GM19043 (cell line): ENCODE data around the gene HEMGN.
"Not testable (repeated sequence)": the region's sequence is repeated elsewhere in the genome, so short reads cannot be mapped to it uniquely, and the experiment has no call there.

Source experiments
- ATAC-seq: cut with Tn5 transposase; IDR thresholded peaks from one replicate; pipeline ENCODE4 v1.9.1; 2021; ENCODE audit warnings: low read depth; ENCODE audit not compliant: unreplicated experiment

Gene HEMGN

DNA sequence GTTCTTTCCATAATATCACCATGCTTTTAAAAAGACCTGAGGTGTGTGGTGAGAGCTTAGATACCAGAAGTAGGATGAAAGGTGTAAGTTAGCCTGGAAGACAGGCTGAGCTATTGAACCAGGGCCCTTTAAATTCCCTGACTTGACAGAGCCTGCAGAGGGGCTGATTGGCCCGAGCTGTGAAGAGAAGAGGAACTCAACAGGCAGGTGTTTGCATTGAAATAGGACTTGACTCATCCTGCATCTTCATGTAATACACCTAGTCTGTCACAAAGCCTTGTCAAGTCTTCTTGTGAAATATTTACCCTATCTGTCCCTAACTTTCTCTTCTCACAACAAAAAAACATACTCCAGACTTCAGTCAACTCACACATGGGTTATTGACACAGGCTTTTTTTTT lies 28.5 kb upstream of the HEMGN start:
- ATAC-seq, result no peak

DNA sequence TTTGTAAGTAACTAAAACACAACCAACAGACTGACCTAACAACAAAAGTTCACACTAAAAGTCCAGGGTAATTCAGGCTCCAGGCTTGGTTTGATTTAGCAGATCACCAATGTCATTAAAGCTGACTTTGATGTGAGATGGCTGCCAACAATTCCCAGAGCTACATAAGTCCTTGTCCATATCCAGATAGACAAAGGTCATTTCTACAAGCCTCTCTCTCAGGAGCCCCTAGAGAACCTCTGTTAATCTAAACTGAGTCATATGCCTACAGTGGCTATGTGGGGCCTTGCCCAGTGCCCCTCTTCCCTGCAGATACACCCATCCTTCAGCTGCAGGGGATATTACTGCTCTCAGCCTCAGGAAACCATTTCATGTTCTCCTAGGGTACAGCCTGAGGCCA lies 26.9 kb upstream of the HEMGN start:
- ATAC-seq, result no peak

DNA sequence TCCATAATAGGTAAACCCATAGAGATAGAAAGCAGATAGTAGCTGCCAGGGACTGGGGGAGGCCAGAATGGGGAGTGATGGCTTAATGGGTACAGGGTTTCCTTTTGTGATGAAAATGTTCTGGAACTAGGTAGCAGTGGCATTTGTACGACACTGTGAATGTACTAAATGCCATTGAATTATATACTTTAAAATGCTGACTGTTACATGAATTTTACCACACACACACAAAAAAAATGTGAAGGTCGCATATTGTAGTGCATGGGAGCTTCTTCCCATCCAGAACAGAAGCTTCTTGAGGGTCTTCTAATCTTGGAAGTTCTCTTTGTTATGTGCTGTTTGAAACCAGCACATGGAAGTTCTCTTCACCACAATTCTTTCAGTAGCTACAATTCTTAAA lies 25.3 kb upstream of the HEMGN start:
- ATAC-seq, result no peak

DNA sequence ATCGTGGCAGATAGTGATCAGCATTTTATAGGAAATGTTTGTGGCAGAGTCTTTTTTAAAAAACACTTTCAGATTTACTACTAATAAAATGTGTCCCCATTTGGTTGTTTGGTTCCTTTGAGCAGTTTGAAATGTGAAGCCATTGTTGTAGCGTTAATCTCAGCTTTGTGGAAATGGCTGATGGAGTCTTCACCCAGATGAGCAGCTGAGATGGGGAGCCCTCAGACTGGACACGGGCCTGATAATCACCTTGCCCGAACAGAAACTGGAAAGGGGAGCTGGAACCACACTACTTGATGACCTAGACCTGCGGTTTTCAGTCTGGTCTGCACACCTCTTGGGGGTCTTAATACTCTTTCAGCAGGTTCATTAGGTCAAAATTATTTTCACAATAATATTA lies 24.6 kb upstream of the HEMGN start:
- ATAC-seq, result no peak

DNA sequence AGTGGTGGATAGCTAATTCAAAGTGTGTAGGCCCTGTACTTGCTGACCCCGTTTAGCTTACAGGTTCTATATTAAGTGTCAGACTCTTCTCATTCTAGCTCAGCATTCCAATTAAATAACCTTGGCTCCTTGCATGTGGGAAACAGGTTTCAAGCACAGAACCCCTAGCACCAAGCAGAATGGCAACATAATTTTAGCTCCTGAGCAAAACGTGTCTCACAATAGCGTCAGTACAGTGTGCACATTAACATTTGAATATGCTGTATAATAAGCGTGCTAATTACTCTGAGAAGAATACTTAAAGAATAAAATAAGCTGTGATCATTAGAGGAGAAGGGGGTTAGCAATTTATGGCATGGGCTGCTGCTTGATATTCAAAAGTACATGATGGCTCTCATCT lies 24.2 kb upstream of the HEMGN start:
- no peak for ATAC-seq

DNA sequence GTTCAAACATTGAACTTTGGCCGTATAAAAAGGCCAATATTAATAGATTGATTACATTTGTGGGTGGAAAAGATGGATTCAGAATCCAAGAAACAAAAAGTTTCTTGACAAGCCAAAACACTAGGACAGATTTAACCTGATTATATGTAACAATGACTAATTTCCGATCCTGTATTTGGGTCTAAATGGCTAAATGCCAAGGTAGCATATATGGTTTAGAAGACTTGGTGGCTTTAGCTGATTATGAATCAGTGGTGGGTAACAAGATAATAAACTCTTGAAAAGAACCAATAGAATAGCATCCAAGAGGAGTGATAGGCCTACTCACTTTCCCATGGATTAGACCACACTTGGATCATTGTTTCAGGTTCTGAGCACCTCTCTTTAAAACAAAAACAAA lies 23.4 kb upstream of the HEMGN start:
- ATAC-seq, result no peak

DNA sequence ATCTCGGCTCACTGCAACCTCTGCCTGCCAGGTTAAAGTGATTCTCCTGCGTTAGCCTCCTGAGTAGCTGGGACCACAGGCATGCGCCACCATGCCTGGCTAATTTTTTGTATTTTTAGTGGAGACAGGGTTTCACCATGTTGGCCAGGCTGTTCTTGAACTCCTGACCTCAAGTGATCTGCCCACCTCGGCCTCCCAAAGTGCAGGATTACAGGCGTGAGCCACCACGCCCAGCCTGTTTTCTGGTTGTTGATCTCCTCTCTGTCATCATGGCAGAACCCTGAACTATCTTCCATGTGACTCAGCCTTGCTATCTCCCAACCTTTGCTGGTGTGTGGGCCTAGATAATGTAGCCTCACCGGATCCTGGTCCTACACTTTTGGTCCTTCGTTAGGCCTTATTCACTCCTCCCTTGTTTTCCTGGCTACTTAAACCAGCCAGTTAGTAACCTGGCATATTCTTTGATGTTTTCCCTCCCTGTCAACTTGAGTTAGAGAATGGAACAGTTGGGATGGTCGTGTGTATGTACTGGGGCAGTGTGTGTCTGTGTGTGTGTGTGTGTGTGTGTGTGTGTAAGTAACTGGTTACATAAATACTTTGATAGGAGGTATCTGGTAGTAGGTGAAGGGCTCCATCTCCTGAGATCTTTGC lies 22.8 kb upstream of the HEMGN start:
- ATAC-seq, result not testable (repeated sequence)

DNA sequence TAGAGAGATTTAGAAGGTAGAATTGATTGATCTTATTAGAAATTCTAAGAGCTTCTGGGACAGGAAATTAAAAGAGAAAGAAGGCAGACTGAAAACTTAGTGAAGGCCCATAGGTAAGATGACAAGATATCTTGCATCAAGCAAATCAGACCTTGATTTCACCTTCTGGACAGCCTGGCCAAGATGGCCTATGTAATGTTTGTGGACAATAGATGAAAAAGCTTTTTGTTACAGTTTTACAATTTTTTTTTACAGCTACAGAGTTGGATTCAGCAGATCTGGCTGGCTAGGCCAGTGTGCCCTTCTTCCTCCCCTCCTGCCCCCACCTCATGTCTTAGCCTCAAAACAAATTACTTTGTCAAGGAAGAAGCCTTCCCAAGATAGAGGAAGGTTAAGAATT lies 21.6 kb upstream of the HEMGN start:
- no peak for ATAC-seq

DNA sequence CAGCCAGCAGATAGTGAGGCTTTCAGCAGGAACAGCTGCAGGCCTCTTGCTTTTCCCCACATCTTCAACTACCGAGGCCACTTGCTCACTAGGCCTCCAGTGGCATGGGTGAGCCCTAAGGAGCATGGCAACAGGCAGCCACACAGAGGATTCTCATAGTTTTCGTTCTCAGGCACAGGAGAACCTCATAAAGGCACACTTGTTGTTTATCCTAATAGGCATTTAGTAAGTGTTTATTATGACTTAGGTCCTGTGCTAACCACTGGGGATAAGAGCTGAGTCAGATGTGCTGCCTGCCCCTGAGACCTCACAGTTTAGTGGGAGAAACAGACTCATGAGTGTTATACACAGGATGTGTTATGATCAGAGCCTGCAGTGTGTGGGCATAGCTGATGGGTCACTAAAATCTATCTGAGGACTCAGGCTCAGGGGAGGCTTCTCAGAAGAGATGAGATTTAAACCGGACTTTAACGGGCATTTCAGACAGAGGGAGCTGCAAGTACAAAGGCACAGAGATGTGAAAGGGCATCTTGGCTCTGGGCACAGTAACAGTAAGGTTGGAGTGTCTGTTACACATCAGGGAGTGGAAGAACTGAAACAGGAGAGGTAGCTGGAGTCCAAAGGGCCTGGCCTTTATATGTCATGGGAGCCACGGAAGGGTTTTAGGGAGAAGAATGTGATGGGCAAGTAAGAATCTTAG lies 21.0 kb upstream of the HEMGN start:
- ATAC-seq, result no peak

DNA sequence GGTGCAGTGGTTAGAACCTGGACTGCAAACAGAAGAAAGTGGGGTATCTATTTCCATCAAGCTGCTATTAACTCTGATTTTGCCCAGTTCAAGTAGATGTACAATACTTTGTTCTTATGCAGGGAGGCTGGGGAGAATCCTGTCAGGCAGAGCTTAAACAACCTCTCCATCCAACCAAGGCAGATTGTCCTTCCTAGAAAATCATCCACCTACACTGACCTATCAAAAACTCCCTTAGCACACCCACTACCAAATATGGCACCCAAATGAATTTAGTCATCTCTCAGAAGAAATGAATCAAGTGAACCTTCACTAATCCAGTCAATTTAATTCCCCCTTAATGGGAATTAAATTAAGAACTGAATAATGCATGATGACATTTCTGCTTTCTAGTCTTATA lies 18.4 kb upstream of the HEMGN start:
- no peak for ATAC-seq

DNA sequence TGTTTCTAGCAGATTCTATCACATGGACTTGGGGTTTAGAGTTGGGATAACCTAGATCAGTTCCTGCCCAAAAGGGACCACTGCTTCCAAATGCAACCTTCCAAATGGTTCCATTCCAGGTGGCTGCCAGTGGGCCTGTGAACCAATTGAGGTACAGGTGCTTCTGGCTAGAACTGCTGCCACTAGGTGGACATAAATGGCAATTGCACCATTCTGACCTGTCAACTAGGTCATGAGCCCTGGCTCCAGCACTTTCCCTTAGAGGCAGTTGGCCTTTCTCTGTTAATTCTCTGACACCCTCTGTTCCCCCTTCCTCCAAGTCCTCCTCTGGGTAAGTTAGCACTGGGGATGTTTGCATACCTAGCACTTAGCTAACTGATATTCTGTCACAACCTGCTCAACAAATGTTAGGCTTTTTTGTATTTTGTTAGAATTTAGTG lies 16.6 kb upstream of the HEMGN start:
- no peak for ATAC-seq

DNA sequence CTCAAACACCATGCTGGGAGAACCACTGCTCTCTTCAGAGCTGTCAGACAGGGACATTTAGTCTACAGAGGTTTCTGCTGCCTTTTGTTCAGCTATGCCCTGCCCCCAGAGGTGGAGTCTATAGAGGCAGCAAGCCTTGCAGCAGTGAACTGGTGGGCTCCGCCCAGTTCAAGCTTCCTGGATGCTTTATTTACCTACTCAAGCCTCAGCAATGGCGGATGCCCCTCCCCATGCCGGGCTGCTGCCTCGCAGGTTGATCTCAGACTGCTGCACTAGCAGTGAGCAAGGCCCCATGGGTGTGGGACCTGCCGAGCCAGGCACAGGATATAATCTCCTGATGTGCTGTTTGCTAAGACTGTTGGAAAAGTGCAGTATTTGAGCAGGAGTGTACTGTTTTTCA lies 12.9 kb upstream of the HEMGN start:
- ATAC-seq, result not testable (repeated sequence)

DNA sequence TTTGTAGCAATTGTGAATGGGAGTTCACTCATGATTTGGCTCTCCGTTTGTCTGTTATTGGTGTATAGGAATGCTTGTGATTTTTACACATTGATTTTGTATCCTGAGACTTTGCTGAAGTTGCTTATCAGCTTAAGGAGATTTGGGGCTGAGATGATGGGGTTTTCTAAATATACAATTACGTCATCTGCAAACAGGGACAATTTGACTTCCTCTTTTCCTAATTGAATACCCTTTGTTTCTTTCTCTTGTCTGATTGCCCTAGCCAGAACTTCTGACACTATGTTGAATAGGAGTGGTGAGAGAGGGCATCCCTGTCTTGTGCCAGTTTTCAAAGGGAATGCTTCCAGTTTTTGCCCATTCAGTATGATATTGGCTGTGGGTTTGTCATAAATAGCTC lies 9.1 kb upstream of the HEMGN start:
- ATAC-seq, result not testable (repeated sequence)

DNA sequence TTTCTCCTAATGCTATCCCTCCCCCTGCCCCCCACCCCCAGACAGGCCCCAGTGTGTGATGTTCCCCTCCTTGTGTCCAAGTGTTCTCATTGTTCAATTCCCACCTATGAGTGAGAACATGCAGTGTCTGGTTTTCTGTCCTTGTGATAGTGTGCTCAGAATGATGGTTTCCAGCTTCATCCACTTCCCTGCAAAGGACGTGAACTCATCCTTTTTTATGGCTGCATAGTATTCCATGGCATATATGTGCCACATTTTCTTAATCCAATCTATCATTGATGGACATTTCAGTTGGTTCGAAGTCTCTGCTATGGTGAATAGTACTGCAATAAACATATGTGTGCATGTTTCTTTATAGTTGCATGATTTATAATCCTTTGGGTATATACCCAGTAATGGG lies 7.5 kb upstream of the HEMGN start:
- ATAC-seq, result not testable (repeated sequence)

DNA sequence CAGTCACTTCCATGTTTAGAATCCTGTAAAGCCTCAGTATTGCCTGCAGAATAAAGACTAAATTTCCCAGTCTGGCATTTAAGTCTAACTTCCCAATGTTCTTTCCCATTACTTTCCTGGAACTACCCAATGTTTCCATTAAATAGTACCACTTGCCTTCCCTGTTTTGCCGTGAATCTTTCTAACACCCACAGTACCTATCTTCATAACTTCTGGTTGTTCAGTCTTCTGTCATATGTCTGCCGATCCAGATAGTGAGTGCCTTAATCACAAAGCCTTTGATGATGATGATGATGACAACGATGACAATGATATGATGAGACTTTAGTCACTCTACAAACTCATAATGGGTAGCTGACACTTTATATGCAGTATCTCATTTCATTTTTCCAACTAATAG lies 6.6 kb upstream of the HEMGN start:
- ATAC-seq, result no peak

DNA sequence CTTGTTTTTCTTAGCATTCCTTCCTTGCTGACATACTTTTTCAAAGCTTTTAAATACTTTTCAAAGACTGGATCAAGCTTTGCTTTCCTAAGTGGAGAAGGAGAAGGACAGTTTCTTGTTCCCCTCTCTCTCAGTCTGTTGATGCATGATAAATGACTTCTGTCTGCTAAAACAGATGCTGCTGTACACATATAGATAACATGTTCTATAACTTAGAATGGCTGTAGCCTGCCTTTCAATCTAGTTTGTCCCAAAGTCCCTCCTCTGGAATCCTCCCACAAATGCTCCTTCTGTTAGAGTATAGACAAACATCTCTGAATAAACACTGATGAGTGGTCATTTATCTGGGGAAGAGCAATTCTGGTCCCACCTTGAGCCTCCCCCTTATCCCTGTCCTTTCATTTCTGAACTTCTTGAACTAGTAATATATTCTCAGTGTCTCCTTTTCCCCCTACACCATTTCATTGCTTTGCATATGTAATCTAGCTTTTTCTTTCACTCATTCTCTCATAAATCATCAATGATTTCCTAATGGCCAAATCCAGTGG lies 5.4 kb upstream of the HEMGN start:
- ATAC-seq, result no peak

DNA sequence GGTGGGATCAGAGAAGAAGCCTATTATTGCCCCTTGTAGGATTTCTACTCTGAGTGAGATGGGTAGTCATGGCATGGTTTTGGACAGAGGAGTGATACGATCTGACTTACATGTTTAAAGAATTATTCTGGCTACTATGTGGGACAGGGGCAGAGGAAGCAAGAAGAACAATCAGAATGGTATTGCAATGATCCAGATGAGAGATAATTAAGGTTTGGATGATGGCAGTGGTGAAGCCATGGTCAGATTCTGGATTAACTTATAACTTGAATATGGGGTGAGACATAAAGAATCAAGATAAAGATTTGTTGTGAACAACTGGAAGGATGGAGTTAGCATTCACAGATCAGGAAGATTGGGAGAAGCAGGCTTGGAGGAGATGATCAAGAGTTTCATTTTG lies 3.4 kb upstream of the HEMGN start:
- ATAC-seq, result no peak

DNA sequence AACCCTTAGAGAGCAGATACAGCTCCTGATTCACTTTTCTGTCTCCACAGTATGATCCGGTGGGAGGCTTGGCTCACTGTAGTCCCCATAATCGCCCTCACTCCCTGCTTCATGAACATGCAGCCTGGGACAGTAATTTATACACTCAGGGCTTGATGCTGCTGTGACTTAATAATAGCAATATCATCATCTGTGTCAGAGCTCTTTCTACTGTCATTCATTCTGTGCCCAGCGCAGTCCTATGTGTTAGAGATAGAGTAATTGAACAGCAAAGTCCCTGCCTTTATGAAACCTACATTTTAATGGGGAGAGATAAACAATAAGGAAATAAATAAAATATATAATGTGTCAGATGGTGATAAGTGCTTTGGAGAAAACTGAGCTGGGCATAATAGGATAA lies 2.8 kb upstream of the HEMGN start:
- no peak for ATAC-seq

DNA sequence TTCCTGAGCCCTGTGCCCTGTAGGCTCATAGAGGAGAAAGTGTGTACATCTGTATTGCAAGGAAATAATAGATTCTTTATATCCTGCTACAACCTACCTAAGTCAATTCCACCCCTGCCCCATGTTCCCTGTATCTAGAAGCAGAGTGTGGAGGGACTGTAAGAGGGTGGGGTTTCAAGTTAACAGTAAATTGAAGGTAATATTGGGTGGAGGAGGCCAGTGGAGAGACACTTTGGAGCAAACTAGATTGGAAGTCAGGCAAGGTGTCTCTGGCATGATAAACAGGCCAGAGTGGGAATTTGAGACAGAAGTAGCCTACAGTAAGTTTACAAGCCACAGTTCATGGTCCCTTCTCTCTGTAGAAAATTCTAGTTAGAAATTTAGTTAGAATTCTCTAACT lies 2.3 kb upstream of the HEMGN start:
- no peak for ATAC-seq

DNA sequence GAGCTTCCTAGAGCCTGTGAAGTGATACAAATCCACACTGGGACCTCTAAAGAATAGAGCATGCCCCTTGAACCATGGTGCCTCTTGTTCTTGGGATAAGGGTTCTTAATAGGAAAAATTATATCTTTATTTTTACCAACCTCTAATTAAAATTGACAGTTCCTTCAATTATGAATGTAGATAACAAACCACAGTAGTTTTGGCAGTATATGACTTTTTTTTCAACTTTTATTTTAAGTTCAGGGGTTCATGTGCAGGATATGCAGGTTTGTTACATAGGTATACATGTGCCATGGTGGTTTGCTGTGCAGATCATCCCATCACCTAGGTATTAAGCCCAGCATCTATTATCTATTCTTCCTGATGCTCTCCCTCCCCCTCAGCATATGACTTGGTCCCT lies 974 bp downstream of the HEMGN start:
- ATAC-seq, result no peak

DNA sequence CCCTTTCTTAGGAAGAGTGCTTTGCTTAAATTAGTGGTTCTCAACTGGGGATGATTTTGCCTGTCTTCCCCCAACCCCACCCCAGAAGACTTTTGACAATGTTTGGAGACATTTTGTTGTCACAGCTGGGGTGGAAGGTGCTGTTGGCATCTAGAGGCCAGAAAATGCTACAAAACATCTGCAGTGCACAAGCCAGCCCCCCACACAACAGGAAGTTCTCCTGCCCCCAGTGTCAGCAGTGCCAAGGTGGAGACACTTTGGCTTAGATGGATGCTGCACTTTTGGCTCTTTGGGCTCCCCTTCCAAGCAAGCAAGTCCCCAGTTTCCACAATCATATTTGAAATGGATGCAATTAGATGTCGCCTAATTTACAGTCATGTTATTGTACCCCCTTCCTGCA lies 2.7 kb downstream of the HEMGN start:
- no peak for ATAC-seq
